ENCODE measurements around the gene IVNS1ABP.

DNA sequence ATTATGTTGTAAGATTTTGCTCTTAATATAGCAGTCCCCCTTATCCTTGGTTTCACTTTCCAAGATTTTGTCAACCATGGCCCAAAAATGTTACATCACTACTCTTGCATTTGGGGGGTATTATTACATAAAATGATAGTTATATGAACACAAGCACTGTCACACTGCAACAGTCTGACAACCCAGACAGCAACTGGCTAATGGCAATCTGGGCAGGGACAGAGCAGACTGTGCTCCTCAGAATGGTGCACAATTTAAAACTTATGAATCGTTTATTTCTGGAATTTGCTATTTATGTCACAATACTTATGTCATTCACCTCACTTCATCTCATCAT lies 2.1 kb upstream of the IVNS1ABP start:
- TF ChIP-seq EZH2phosphoT487 (IDR thresholded peaks at IDR 0.05; ENCODE audit: borderline replicate concordance, low read length) (no peak), CTCF (IDR thresholded peaks at IDR 0.05; ENCODE audit: low read depth, low read length, poor library complexity, severe bottlenecking) (no peak)
